Hypothalamus (tissue), 51 donors: ENCODE data around the gene CDKN3.
"Not testable (repeated sequence)": the region's sequence is repeated elsewhere in the genome, so short reads cannot be mapped to it uniquely, and the experiment has no call there.

Experiments
- DNase-seq, 51 donors: peaks; one replicate each; lab custom pipeline; 2025; lab: John Stamatoyannopoulos, UW

CDKN3 gene

DNA sequence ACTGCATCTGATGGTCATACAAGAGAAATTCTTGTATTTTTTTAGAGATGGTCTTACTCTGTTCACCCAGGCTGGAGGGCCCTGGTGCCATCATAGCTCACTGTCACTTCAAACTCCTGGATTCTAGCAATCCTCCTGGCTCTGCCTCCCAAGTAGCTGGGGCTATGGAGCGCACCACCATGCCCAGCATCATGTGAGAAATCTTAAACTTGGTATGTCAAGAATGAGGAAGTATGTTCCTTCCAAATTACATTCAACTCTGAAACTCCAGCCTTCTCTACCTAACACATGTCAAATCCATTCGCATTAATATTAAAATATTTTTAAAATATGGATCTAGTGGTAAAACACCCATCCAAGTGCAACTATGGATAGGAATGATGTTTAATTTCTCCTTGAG, 27.5 kb upstream of the CDKN3 start:
- no peak for DNase-seq

DNA sequence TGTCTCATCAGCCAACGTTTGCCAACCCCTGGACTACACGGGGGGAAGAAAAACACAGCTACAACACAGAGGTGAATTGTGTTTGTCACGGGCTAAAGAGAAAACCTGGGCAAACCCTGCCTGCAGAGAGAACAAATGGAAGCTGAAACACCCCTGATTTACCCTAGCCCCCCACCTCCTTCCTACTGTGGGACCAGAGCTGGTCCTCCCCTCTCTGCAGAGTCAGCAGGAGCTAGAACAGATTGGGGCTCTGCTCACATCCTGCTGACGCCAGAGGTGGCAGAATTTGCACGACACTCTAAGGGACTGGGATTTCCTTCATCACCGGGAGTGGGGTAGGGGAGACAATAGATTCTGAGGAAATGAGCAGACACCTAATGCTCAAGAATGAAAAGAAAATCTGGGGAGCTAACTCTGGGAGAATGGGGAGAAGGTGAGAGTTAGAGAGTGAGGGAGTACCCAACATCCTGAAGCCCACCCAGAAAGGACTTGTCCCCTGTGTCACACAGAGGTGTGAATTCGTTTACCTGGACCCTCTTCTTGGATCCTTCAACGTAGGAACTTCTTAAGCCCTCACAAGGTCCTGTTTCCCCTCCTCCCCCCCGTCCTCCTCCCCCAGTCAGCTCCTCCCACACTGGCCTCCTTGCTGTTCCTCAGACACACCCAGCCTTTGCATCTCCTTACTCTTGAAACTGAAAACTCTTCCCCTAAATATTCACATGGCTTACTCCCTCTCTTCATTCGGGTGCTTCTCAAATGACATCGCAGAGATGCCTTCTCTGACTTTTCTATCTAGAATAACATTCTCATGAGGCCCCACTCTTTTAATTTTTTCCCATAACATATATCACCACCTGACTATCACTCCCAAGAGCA, 26.2 kb upstream of the CDKN3 start:
- no peak for DNase-seq

DNA sequence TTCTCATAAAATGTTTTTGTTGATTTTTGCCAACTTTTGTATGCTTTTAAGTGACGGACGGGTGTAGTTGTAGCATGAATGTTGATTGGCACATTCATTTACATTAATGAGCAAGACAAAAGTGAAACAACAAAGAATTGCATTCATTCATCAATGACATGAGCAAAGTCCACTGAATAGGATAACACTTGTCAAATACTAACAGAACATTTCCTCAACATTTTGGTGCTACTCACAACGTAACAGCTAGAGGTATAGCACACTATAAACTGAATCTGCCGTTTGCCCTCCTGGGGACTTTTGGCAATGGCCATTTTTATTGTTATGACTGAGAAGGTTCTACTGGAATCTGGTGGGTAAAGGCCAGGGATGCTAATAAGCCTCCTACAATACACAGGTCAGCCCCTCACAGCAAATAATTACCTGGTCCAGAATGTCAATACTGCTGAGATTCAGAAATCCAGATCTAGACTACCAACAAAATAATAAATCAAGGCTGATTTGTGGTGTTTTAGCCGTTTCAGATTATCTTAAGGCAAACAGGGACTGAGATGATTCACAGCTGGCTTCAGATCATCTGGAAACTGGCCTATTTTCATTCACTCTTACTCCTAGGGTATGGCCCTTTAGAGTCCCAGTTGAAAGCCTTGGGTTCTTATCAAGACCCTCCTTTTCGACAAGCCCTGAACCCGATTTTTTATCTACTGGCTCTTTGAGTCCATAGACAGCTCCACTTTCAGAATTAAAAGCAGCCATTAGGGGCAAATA, 22.5 kb upstream of the CDKN3 start:
- DNase-seq: no peak

DNA sequence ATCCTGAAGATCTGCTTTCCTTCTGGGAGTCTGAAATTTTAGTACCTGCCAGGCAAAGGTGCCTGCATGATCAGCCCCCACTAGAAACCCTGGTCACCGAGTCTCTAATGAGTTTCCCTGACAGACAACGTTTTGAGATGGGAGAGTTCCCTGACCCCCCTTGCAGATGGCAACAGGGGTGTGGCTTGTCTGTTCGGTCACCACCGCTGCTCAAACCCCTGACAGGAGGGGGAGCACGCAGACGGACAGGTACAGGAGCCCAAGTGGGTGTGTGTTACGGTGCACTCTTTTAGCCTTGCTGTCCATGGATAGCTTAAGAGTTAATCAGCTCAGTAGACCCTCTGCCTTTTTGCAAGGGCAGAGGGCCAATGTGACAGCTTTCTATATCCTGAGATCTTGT, 19.3 kb upstream of the CDKN3 start:
- no peak for DNase-seq

DNA sequence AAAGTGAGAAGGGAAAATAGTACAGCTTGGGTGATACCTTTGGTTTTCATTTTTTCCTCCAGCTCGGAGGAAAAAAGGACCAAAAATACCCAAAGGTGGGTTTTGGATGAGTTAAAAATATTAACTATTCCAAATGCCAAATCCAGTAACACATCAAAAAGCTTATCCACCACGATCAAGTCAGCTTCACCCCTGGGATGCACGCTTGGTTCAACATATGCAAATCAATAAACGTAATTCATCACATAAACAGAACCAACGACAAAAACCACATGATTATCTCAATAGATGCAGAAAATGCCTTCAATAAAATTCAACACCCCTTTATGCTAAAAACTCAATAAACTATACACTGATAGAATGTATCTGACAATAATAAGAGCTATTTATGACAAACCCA, 17.9 kb upstream of the CDKN3 start:
- not testable (repeated sequence) for DNase-seq

DNA sequence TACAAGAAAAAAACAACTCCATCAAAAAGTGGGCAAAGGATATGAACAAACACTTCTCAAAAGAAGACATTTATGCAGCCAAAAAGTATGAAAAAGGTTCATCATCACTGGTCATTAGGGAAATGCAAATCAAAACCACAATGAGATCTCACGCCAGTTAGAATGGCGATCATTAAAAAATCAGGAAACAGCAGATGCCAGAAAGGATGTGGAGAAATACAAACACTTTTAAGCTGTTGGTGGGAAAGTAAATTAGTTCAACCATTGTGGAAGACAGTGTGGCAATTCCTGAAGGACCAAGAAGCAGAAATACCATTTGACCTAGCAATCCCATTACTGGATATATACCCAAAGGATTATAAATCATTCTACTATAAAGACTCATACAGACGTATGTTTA, 16.2 kb upstream of the CDKN3 start:
- not testable (repeated sequence) for DNase-seq

DNA sequence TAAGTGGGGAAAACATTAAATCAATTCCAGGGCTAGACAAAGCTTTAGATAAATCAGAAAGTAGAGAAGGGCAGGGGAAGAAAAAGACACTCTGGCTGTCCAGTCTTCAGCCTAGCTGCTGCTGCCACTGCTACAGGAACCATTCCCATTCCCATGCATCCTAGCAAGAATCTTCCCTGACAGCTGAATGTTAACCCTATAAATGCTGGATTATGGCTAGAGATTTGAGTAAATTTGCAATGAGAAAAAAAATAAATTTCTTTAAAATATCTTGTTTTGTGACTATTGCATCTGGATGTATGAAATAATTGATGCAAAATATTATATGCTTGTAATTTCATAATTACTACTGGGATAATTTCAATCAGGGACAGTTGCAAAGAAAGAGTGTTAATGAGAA, 15.0 kb upstream of the CDKN3 start:
- DNase-seq: no peak

DNA sequence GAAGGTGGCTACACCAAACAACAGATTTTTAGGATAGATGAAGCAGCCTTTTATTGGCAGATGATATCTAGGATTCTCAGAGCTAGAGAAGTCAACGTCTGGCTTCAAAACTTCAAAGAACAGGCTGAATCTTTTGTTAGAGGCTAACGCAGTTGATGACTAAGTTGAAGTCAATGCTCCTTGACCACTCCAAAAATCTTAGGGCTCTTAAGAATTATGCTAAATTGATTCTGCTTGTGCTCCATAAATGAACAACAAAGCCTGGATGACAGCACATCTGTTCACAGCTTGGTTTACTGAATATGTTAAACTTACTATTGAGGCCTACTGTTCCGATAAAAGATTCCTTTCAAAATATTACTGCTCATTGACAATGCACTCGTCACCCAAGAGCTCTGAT, 13.0 kb upstream of the CDKN3 start:
- no peak for DNase-seq

DNA sequence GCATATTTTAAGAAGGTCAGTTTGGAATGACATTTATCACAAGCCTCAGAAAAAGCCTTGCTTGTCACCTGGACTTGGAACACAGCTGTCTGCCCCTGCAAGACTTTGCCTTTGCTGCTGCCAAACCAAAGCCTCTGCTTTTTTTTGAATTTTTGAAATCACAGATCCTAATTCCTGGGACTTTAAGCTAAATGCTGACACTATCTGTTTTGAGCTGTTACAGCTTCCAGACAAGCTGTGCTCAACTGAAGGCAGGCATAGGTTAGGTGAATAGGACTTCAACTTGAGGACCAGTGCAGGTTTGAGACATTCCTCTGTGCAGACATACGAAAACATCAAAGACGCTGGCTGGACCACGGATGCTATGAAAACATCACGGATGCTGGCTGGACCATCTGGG, 11.3 kb upstream of the CDKN3 start:
- no peak for DNase-seq

DNA sequence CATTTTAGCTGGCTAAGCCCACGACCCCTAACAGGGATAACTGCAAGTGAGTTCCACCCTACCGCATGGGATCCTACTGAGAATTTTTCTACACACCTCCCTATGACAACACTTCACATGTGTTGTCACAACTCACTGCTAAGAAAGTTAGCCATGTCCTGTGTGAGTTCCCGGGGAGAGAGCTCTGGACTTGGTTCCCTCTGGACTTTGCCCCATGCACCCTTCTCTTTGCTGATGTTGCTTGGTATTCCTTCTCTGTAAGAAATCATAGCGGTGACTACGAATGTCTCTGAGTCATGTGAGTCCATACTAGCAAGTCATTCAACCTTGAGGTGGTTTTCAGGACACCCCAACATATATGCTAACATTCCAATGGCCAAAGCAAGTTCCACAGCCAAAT, 9.5 kb upstream of the CDKN3 start:
- no peak for DNase-seq

DNA sequence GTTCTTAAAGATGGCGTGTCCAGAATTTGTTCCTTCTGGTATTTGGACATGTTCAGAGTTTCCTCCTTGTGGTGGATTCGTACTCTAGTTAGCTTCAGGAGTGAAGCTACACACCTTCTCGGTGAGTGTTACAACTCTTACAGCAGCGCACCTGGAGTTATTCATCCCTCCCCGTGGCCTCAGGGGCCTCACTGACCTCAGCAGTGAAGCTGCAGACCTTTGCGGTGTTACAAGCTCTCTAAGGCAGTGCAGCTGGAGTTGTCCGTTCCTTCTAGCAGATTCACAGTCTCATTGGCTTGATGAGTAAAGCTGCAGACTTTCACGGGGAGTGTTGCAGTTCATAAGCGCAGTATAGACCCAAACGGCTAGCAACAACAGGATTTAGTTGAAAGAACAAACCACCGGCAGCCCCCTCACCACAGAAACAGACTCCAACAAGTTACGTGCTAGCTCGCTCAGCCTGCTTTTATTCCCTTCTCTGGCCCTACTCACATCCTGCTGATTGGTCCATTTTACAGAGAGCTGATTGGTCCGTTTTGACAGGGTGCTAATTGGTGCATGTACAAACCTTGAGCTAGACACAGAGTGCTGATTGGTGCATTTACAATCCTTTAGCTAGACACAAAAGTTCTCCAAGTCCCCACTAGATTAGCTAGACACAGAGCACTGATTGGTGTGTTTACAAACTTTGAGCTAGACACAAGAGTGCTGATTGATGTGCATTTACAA, 4.5 kb upstream of the CDKN3 start:
- DNase-seq: no peak

DNA sequence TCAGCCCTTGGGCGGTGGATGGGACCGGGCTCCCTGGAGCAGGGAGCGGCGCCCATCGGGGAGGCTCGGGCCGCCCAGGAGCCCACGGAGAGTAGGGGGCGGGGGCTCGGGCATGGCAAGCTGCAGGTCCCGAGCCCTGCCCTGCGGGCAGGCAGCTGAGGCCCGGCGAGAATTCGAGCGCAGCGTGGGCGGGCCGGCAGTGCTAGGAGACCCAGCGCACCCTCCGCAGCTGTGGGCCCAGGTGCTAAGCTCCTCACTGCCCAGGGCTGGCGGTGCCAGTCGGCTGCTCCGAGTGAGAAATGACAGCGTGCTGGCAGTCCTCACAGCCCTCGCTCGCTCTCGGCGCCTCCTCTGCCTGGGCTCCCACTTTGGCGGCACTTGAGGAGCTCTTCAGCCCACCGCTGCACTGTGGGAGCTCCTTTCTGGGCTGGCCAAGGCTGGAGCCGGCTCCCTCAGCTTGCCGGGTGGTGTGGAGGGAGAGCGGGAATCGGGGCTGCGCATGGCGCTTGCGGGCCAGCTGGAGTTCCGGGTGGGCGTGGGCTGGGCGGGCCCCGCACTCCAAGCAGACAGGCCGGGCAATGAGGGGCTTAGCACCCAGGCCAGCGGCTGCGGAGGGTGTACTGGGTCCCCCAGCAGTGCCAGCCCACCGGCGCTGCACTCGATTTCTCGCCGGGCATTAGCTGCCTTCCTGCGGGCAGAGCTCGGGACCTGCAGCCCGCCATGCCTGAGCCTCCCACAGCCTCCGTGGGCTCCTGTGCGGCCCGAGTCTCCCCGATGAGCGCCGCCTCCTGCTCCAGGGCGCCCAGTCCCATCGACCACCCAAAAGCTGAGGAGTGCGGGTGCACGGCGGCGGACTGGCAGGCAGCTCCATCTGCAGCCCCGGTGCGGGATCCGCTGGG, 3.6 kb upstream of the CDKN3 start:
- DNase-seq: not testable (repeated sequence)

DNA sequence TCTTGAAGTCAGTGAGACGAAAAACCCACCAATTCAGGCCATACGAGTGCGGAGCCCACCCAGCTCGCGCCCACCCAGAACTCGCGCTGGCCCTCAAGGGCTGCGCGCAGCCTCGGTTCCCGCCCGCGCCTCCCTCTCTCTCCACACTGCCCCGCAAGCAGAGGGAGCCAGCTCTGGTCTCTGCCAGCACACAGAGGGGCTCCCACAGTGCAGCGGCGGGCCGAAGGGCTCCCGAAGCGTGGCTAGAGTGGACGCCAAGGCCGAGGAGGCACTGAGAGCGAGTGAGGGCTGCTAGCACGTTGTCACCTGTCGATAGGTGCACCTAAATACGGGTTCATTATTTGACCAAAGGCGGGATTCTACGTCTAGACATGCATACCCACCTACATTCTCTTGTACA, 2.2 kb upstream of the CDKN3 start:
- DNase-seq: peak in 1 of 51 donors; percentile 4

DNA sequence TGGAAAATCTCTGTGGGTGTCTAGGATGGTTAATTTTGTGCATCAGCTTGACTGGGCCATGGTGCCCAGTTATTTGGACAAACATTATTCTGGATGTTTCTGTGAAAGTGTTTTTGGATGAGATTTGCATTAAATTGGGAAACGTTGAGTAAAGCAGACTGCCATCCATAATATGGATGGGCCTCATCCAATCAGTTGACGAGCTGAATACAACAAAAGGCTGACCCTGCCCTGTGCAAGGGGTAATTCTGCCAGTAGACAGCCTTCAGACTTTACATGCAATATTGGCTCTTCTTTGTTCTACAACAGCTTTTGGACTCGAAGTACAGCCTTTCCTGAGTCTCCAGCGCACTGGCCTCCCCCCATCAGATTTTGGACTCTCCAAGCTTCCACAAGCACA, 1.5 kb upstream of the CDKN3 start:
- no peak for DNase-seq

DNA sequence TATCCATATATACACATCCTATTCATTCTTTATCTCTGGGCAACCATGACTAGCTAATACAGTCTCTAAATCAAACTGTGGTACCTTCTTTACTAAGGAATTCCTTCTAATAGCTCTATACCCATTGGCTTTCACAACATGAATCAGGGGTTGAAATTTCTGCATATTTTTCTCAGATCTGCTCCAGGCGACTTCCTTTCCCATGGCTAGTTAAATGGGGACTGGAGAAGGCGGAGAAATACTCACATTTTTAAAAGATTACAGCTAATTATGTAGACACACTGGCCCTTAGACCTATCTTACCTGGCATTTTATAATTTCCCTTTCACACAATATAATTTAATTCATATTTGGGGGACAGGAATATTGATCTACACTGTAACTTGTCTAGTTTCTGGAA, 1.1 kb upstream of the CDKN3 start:
- no peak for DNase-seq

DNA sequence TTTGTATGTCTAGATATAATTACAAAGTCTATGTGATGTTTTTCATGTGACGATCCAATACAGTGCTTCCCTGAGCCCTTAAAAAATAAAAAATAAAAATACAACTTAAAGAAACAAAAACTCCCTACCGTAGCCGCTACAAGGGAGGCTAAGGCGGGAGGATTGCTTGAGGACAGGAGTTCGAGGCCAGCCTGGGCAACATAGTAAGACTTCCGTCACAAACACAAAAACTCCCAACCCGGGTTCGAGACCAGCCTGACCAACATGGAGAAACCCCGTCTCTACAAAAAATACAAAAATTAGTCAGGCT, 669 bp upstream of the CDKN3 start:
- no peak for DNase-seq

DNA sequence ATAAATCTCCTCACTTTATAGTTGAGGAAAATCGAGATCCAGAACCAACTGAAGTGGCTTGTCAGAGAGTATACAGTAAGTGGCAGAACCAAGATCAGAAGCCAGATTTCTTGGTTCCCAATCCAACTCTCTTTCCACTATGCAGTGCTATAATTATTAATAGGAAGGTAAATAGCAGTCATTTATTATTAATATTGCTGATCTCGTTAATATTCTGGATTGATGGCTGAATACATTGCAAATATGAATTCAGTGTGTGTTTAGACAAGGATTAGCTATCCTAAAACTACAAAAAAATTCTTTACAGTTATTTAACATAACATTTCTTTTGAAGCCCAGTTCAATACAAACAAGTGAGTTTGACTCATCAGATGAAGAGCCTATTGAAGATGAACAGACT, 2.8 kb downstream of the CDKN3 start:
- DNase-seq: no peak

DNA sequence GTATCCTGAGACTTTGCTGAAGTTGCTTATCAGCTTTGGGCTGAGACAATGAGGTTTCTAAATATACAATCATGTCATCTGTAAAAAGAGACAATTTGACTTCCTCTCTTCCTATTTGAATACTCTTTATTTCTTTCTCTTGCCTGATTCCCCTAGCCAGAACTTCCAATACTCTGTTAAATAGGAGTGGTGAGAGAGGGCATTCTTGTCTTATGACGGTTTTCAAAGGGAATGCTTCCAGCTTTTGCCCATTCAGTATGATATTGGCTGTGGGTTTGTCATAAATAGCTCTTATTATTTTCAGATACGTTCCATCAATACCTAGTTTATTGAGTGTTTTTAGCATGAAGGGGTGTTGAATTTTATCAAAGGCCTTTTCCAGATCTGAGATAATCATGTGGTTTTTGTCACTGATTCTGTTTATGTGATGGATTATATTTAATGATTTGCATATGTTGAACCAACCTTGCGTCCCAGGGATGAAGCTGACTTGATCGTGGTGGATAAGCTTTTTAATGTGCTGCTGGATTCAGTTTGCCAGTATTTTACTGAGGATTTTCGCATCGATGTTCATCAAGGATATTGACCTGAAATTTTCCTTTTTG, 6.7 kb downstream of the CDKN3 start:
- DNase-seq: not testable (repeated sequence)

DNA sequence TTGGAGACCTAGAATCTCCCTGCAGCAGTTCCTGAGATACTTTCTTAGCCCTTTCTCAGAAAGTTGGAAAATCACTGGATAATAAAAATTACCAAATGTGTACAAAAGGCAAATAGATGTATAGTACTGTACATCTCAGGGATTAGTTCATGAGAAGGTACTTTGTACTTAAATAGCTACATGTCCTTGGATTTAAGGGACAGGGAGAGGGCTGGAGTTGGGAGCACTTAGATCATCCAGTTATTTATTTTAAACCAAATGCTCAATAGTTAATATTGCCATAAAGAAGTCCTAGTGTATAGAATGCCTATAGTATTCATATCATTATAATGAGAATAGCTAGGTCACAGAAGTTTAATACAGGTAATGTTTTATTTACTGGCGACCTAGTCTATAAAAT, 13.4 kb downstream of the CDKN3 start:
- no peak for DNase-seq

DNA sequence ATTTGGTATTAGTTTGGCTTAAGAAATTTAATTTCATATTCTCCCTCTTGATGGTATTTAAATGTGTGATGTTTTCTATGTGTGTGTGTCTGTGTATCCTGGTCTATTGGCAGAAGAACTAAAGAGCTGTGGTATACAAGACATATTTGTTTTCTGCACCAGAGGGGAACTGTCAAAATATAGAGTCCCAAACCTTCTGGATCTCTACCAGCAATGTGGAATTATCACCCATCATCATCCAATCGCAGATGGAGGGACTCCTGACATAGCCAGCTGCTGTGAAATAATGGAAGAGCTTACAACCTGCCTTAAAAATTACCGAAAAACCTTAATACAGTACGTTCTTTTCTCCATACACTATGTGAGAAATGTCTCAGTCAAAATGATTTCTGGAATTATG, 14.6 kb downstream of the CDKN3 start:
- no peak for DNase-seq
